Measurements from ENCODE around the gene SLC22A3. TPM values are rescaled to one million over a fixed set of nuclear protein-coding genes. Genes with fewer than 3 reads are reported as not detected.

The SLC22A3 gene
- total RNA-seq, 3 donors from 2014 or later (not counting 1 experiment from before 2014, with no cell fraction given): not detected

- Mint-ChIP-seq H3K4me3 (no peak overlapping the region), H3K36me3 (peaks cover 53% of the 10 kb centered on the region), H3K27ac (no peak overlapping the region), H3K4me1 (peaks cover 19 to 21% of the 10 kb centered on the region in 2 donors), H3K27me3 (ENCODE audit: low read depth in 2 of 2) (no peaks in the 10 kb centered on the region), H3K9me3 (no peaks in the 10 kb centered on the region)
- no peaks in the 10 kb centered on the region for H3K27me3 ChIP-seq (ENCODE audit: control insufficient read depth, insufficient read depth, low read length)
- intact Hi-C loops (cut with micrococcal nuclease): no loop called here
- no peak for DNase-seq
- H3K9me3 ChIP-seq (ENCODE audit: control insufficient read depth, insufficient read depth, low read length): no peaks in the 10 kb centered on the region
- no peak overlapping the region for H3K27ac ChIP-seq (ENCODE audit: low read length)
- no peak for ATAC-seq
- TF ChIP-seq CTCF (IDR thresholded peaks at IDR 0.05): no peak
- WGBS (ENCODE audit: insufficient coverage): 94% methylated on average over 8 of the region's 8 CpGs
- H3K4me1 ChIP-seq (ENCODE audit: control insufficient read depth, insufficient read depth, low read length): no peaks in the 10 kb centered on the region
- H3K4me3 ChIP-seq (ENCODE audit: low read length): no peak overlapping the region
- peaks cover 50% of the 10 kb centered on the region for H3K36me3 ChIP-seq (ENCODE audit: control insufficient read depth, insufficient read depth, low read length)
These were observed 129.7 kb downstream of the SLC22A3 start for GRCh38 chr6:160477901-160478300.

- no peak overlapping the region for H3K27ac ChIP-seq (ENCODE audit: low read length)
- 94% methylated on average over 11 of the region's 11 CpGs for WGBS (ENCODE audit: insufficient coverage)
- H3K4me1 Mint-ChIP-seq: no peaks in the 10 kb centered on the region
- H3K27ac Mint-ChIP-seq: no peak overlapping the region
- H3K27me3 Mint-ChIP-seq (ENCODE audit: low read depth in 2 of 2): no peaks in the 10 kb centered on the region
- TF ChIP-seq CTCF (IDR thresholded peaks at IDR 0.05): no peak
- H3K36me3 Mint-ChIP-seq: peaks cover 55% of the 10 kb centered on the region
- ATAC-seq (no peak), DNase-seq (no peak)
- no peaks in the 10 kb centered on the region for H3K27me3 ChIP-seq (ENCODE audit: control insufficient read depth, insufficient read depth, low read length)
- intact Hi-C loops (cut with micrococcal nuclease): no loop called here
- no peaks in the 10 kb centered on the region for H3K9me3 Mint-ChIP-seq
- H3K9me3 ChIP-seq (ENCODE audit: control insufficient read depth, insufficient read depth, low read length): no peaks in the 10 kb centered on the region
- no peak overlapping the region for H3K4me3 Mint-ChIP-seq
- no peaks in the 10 kb centered on the region for H3K4me1 ChIP-seq (ENCODE audit: control insufficient read depth, insufficient read depth, low read length)
- H3K4me3 ChIP-seq (ENCODE audit: low read length): no peak overlapping the region
- peaks cover 70% of the 10 kb centered on the region for H3K36me3 ChIP-seq (ENCODE audit: control insufficient read depth, insufficient read depth, low read length)
These were observed 138.9 kb downstream of the SLC22A3 start for GRCh38 chr6:160487116-160487515.

GRCh38 chr6:160489091-160489490 lies 140.9 kb downstream of the SLC22A3 start:
- 91% methylated on average over 1 of the region's 1 CpG for WGBS (ENCODE audit: insufficient coverage)
- DNase-seq: no peak

More at GRCh38 chr6:160489091-160489490, 140.9 kb downstream of the SLC22A3 start:
- no peaks in the 10 kb centered on the region for H3K27me3 ChIP-seq (ENCODE audit: control insufficient read depth, insufficient read depth, low read length)
- H3K36me3 ChIP-seq (ENCODE audit: control insufficient read depth, insufficient read depth, low read length): peaks cover 57% of the 10 kb centered on the region
- no peak overlapping the region for H3K4me3 Mint-ChIP-seq
- peaks cover 44% of the 10 kb centered on the region for H3K36me3 Mint-ChIP-seq
- H3K27ac ChIP-seq (ENCODE audit: low read length): no peak overlapping the region
- H3K9me3 ChIP-seq (ENCODE audit: control insufficient read depth, insufficient read depth, low read length): no peaks in the 10 kb centered on the region
- H3K4me1 ChIP-seq (ENCODE audit: control insufficient read depth, insufficient read depth, low read length): no peaks in the 10 kb centered on the region
- H3K4me3 ChIP-seq (ENCODE audit: low read length): no peak overlapping the region
- no peaks in the 10 kb centered on the region for H3K9me3 Mint-ChIP-seq
- ATAC-seq: no peak
- no peak overlapping the region for H3K27ac Mint-ChIP-seq
- intact Hi-C loops (cut with micrococcal nuclease): no loop called here
- TF ChIP-seq CTCF (IDR thresholded peaks at IDR 0.05): no peak
- H3K27me3 Mint-ChIP-seq (ENCODE audit: low read depth in 2 of 2): no peaks in the 10 kb centered on the region
- no peaks in the 10 kb centered on the region for H3K4me1 Mint-ChIP-seq
